Activated CD8-positive, alpha-beta memory T cell treated with anti-CD3 and anti-CD28 coated beads, Interleukin-2, amount 50 U/mL, for 24 hours (primary cell): Measurements from ENCODE around the gene DHX35.

ENCODE experiments used
- DNase-seq: peaks from one replicate; pipeline ENCODE4 v3.0.0-alpha.2; 2020; ENCODE audit errors: extremely low read depth

The DHX35 gene

GRCh38 chr20:39066471-39067242 is 104.5 kb downstream of the DHX35 start:
- DNase-seq: no peak

- no peak for DNase-seq
Measured at GRCh38 chr20:39067526-39068216, 105.5 kb downstream of the DHX35 start.

- no peak for DNase-seq
Measured at GRCh38 chr20:39069976-39070375, 107.8 kb downstream of the DHX35 start.

GRCh38 chr20:39070484-39071231 is 108.5 kb downstream of the DHX35 start:
- no peak for DNase-seq

- DNase-seq: no peak
Measured at GRCh38 chr20:39072132-39072531, 110.0 kb downstream of the DHX35 start.

- DNase-seq: no peak
Measured at GRCh38 chr20:39072653-39073052, 110.5 kb downstream of the DHX35 start.

GRCh38 chr20:39075731-39076130 is 113.6 kb downstream of the DHX35 start:
- DNase-seq: no peak

GRCh38 chr20:39076958-39077357 is 114.8 kb downstream of the DHX35 start:
- no peak for DNase-seq

GRCh38 chr20:39080326-39080725 is 118.2 kb downstream of the DHX35 start:
- DNase-seq: no peak

GRCh38 chr20:39081255-39081654 is 119.1 kb downstream of the DHX35 start:
- peak; percentile 49 for DNase-seq

- no peak for DNase-seq
Measured at GRCh38 chr20:39082622-39083398, 120.7 kb downstream of the DHX35 start.

- DNase-seq: no peak
Measured at GRCh38 chr20:39083761-39084160, 121.6 kb downstream of the DHX35 start.

GRCh38 chr20:39089029-39089428 is 126.9 kb downstream of the DHX35 start:
- no peak for DNase-seq
